ENCODE results near the gene INPP5K. TPM values are rescaled to one million over a fixed set of nuclear protein-coding genes. Genes with fewer than 3 reads are reported as not detected.

Gene INPP5K
- total and polyA plus RNA-seq, 10 of the 15 experiments (the other 5 are each of a cell fraction or from before 2014, with no cell fraction given), result 0.58 to 41.2 (median 23.3) TPM

DNA sequence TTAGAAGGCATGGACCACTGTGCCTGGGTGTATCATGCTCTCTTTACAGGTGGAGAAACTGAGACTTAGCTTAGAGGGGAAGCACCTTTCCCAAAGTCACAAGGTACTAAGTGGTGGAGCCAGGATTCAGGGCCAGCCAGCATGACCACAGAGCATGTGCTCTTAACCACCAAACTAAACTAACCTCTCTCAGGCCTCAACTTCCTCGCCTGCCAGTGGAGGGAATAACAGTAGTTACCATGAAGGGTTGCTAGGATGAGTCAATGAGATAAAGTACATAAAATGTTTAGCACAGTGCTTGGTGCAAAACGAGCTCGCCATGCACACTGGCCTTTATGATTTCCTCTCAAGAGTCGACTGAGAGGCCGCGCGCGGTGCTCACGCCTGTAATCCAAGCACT lies 17.5 kb downstream of the INPP5K start:
- H3K27me3 ChIP-seq (replicated peaks in 1 of 2; ENCODE audit: control insufficient read depth in 2 of 2, insufficient read depth in 2 of 2, low read length in 1 of 2), result no peaks in the 10 kb centered on the region
- H2AFZ ChIP-seq (ENCODE audit: control insufficient read depth, low read depth, low read length), result no peak overlapping the region
- in situ Hi-C loops (cut with MboI) (no loop called here), intact Hi-C loops (cut with micrococcal nuclease; ENCODE audit: unreplicated experiment) (no loop called here)
- ChIA-PET RAD21 (ENCODE audit: unreplicated experiment) (interaction anchor here (1.2 kb wide), 1 partner anchor 133 kb away, joined by 4 read pairs; no protein-coding TSS in a partner anchor), SMC1A (ENCODE audit: uncharacterized antibody, unreplicated experiment) (interaction anchor here (1.5 to 1.6 kb wide), 2 partner anchors 131 to 134 kb away, joined by 4 read pairs; no protein-coding TSS in a partner anchor), CTCF (interaction anchor here (0.5 to 4.2 kb wide), 4 partner anchors 13 to 245 kb away, joined by 3 to 23 read pairs (median 4); no protein-coding TSS in a partner anchor), POLR2A (interaction anchor here (1.1 kb wide), 1 partner anchor 11 kb away, joined by 3 read pairs; no protein-coding TSS in a partner anchor)
- H3K36me3 ChIP-seq (ENCODE audit: control insufficient read depth in 2 of 2, insufficient read depth in 2 of 2, low read length in 1 of 2), result peaks cover 0 to 4% of the 10 kb centered on the region in 2 experiments; a peak in 1 of 4 replicates
- ATAC-seq (peak; percentile 25; the same call in 2 of the 3 replicates), FAIRE-seq (no peak), DNase-seq (ENCODE audit: low read depth, low spot score) (no peak)
- TF ChIP-seq BHLHE40 (IDR thresholded peaks at IDR 0.05; ENCODE audit: borderline replicate concordance in 1 of 2, low read depth in 2 of 2, low read length in 1 of 2) (peak in 1 of 2 experiments; percentile 12; a peak in 1 of 4 replicates), BACH1 (IDR thresholded peaks at IDR 0.05; ENCODE audit: borderline replicate concordance) (no peak), TBL1XR1 (IDR thresholded peaks at IDR 0.05; ENCODE audit: low read depth, low read length) (no peak), KAT2A (conservative IDR thresholded peaks at IDR 0.05; ENCODE audit: control insufficient read depth, low read depth, low read length) (no peak), FOXK2 (IDR thresholded peaks at IDR 0.05) (no peak)
- TF ChIP-seq, protein P1, sequence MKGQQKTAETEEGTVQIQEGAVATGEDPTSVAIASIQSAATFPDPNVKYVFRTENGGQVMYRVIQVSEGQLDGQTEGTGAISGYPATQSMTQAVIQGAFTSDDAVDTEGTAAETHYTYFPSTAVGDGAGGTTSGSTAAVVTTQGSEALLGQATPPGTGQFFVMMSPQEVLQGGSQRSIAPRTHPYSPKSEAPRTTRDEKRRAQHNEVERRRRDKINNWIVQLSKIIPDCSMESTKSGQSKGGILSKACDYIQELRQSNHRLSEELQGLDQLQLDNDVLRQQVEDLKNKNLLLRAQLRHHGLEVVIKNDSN (IDR thresholded peaks at IDR 0.05; ENCODE audit: borderline replicate concordance, extremely low read length, insufficient read depth, low read depth, low read length), result no peak
- TF ChIP-seq, protein P2, sequence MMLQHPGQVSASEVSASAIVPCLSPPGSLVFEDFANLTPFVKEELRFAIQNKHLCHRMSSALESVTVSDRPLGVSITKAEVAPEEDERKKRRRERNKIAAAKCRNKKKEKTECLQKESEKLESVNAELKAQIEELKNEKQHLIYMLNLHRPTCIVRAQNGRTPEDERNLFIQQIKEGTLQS (IDR thresholded peaks at IDR 0.05; ENCODE audit: borderline replicate concordance, extremely low read depth, low read depth, low read length), result no peak
- no peaks in the 10 kb centered on the region for H3K9me3 ChIP-seq (replicated peaks; ENCODE audit: control insufficient read depth, insufficient read depth, low read length)
- no peak overlapping the region for H3K27ac ChIP-seq (ENCODE audit: control insufficient read depth, insufficient read depth)
- WGBS (ENCODE audit: insufficient coverage, insufficient replicate concordance, low lambda C conversion rate, missing lambda C conversion rate), result 81% methylated on average over 9 of the region's 9 CpGs
- H3K4me2 ChIP-seq (ENCODE audit: control insufficient read depth, insufficient read depth), result no peak overlapping the region
- no peaks in the 10 kb centered on the region for H3K4me1 ChIP-seq (ENCODE audit: control insufficient read depth, insufficient read depth, low read length)
- no peak overlapping the region for H3K4me3 ChIP-seq
- H4K20me1 ChIP-seq (ENCODE audit: control insufficient read depth, insufficient read depth), result no peaks in the 10 kb centered on the region
- no TSS peak for BruUV-seq (replicated peaks)
- H3K79me2 ChIP-seq (ENCODE audit: control insufficient read depth, insufficient read depth, low read length), result no peaks in the 10 kb centered on the region
- no peak overlapping the region for H3K9ac ChIP-seq (ENCODE audit: control insufficient read depth, insufficient read depth, low read length)
